IMR-90 (cell line): ENCODE data around the gene CFAP299. TPM values are rescaled to one million over a fixed set of nuclear protein-coding genes. Genes with fewer than 3 reads are reported as not detected.

Experiments
- ATAC-seq: fragments of 200-7000 bp; cut with Tn5 transposase; 2 replicates; pipeline ENCODE4 v1.9.1; 2020; ENCODE audit warnings: low read depth, mild to moderate bottlenecking, moderate library complexity
- BruUV-seq: library from RNA; stranded (reverse); fragments of 400-500 nt; replicated peaks from 2 replicates; lab custom pipeline; 2021; lab: Mats Ljungman, UMichigan
- CTCF ChIA-PET: fragments of 300-600 bp; formaldehyde crosslinking; extraction: SDS; loops from one replicate; lab custom pipeline; 2021; ENCODE audit warnings: antibody characterized with exemption; lab: Yijun Ruan, JAX
- POLR2A ChIA-PET: fragments of 300-600 bp; sonication (Branson Sonifier 250); formaldehyde crosslinking; loops from one replicate; lab custom pipeline; 2022; ENCODE audit warnings: antibody characterized with exemption; ENCODE audit not compliant: unreplicated experiment; lab: Charles Lee
- DNase-seq: peaks from one replicate; pipeline ENCODE4 v3.0.0; 2013
- H2AFZ ChIP-seq: replicated peaks from 2 replicates; pipeline ENCODE3; 2013; ENCODE audit warnings: low read length, mild to moderate bottlenecking; ENCODE audit not compliant: poor library complexity
- H2AK5ac ChIP-seq: 2 replicates; pipeline ENCODE4 v1.6.1; 2013; ENCODE audit warnings: low read depth, low read length, inconsistent platforms
- H2AK9ac ChIP-seq: replicated peaks from 2 replicates; pipeline ENCODE3; 2013; ENCODE audit warnings: mild to moderate bottlenecking, low read depth, low read length, moderate library complexity; ENCODE audit not compliant: poor library complexity
- H2BK120ac ChIP-seq: 2 replicates; pipeline ENCODE4 v1.6.1; 2013; ENCODE audit warnings: low read depth, low read length, inconsistent platforms
- H2BK15ac ChIP-seq: 3 replicates; pipeline ENCODE4 v1.6.1; 2013; ENCODE audit warnings: low read depth, low read length, inconsistent platforms
- H2BK20ac ChIP-seq: 2 replicates; pipeline ENCODE4 v1.6.1; 2013; ENCODE audit warnings: low read depth, mild to moderate bottlenecking, inconsistent platforms, low read length, moderate library complexity
- H2BK5ac ChIP-seq: 2 replicates; pipeline ENCODE4 v1.6.1; 2013; ENCODE audit warnings: mild to moderate bottlenecking, low read depth, low read length, inconsistent platforms; ENCODE audit not compliant: poor library complexity, severe bottlenecking
- H3K14ac ChIP-seq: replicated peaks from 2 replicates; pipeline ENCODE4 v1.6.1; 2013; ENCODE audit warnings: low read depth, low read length, inconsistent platforms
- H3K18ac ChIP-seq: 2 replicates; pipeline ENCODE4 v1.6.1; 2013; ENCODE audit warnings: low read depth, low read length, control low read depth
- H3K23ac ChIP-seq: 2 replicates; pipeline ENCODE4 v1.6.1; 2013; ENCODE audit warnings: low read depth, low read length, inconsistent platforms
- H3K27ac ChIP-seq: 2 replicates; pipeline ENCODE4 v1.5.1; 2013; ENCODE audit warnings: mild to moderate bottlenecking, control low read depth, low read length; ENCODE audit not compliant: insufficient read depth
- H3K27me3 ChIP-seq: 2 replicates; pipeline ENCODE4 v1.6.1; 2013; ENCODE audit warnings: low read length; ENCODE audit not compliant: control insufficient read depth, insufficient read depth
- H3K36me3 ChIP-seq: 2 replicates; pipeline ENCODE4 v1.6.1; 2013; ENCODE audit warnings: low read length, mixed read lengths; ENCODE audit not compliant: control insufficient read depth, insufficient read depth
- H3K4ac ChIP-seq: 2 replicates; pipeline ENCODE4 v1.6.1; 2013; ENCODE audit warnings: low read depth, low read length, inconsistent platforms
- H3K4me1 ChIP-seq: 2 replicates; pipeline ENCODE4 v1.6.1; 2013; ENCODE audit warnings: low read length, mixed read lengths; ENCODE audit not compliant: control insufficient read depth, insufficient read depth
- H3K4me2 ChIP-seq: 2 replicates; pipeline ENCODE4 v1.6.1; 2013; ENCODE audit warnings: low read depth, mild to moderate bottlenecking, control low read depth, low read length, moderate library complexity
- H3K4me3 ChIP-seq: 2 replicates; pipeline ENCODE4 v1.5.1; 2013; ENCODE audit warnings: low read depth, mild to moderate bottlenecking, control low read depth, low read length, moderate library complexity; ENCODE audit not compliant: insufficient read depth
- H3K56ac ChIP-seq: 2 replicates; pipeline ENCODE4 v1.6.1; 2013; ENCODE audit warnings: low read length, inconsistent platforms; ENCODE audit not compliant: insufficient read depth; ENCODE audit errors: extremely low read depth
- H3K79me1 ChIP-seq, 2 experiments: 2 replicates each; pipeline ENCODE4 v1.6.1; 2013; ENCODE audit warnings: low read length in 2 of 2, inconsistent platforms in 1 of 2, low read depth in 1 of 2
- H3K9ac ChIP-seq: 2 replicates; pipeline ENCODE4 v1.6.1; 2013; ENCODE audit warnings: low read depth, low read length, control low read depth
- H3K9me1 ChIP-seq: 2 replicates; pipeline ENCODE4 v1.6.1; 2013; ENCODE audit warnings: low read length, inconsistent platforms; ENCODE audit not compliant: insufficient read depth
- H3K9me3 ChIP-seq: 2 replicates; pipeline ENCODE4 v1.6.1; 2013; ENCODE audit warnings: low read length; ENCODE audit not compliant: control insufficient read depth, insufficient read depth
- H4K20me1 ChIP-seq: 2 replicates; pipeline ENCODE4 v1.6.1; 2013; ENCODE audit warnings: low read length, inconsistent platforms; ENCODE audit not compliant: insufficient read depth
- H4K5ac ChIP-seq: 2 replicates; pipeline ENCODE4 v1.6.1; 2013; ENCODE audit warnings: mild to moderate bottlenecking, low read depth, low read length, control low read depth
- H4K8ac ChIP-seq, 2 experiments: 2 replicates each; pipeline ENCODE4 v1.6.1; 2013; ENCODE audit warnings: low read depth in 2 of 2, low read length in 2 of 2, control low read depth in 1 of 2, inconsistent platforms in 1 of 2
- H4K91ac ChIP-seq: 2 replicates; pipeline ENCODE4 v1.6.1; 2013; ENCODE audit warnings: low read depth, low read length, inconsistent platforms; ENCODE audit not compliant: insufficient read depth
- CEBPB ChIP-seq: IDR thresholded peaks from 2 replicates; pipeline ENCODE4 v1.6.1; 2012; ENCODE audit warnings: low read depth, low read length, improper control_type of control experiment
- CHD1 ChIP-seq: IDR thresholded peaks from 2 replicates; pipeline ENCODE4 v1.6.1; 2012; ENCODE audit warnings: low read depth, low read length, improper control_type of control experiment
- MAFK ChIP-seq: IDR thresholded peaks from 2 replicates; pipeline ENCODE4 v1.6.1; 2012; ENCODE audit warnings: low read depth, low read length, improper control_type of control experiment
- RAD21 ChIP-seq: IDR thresholded peaks from 2 replicates; pipeline ENCODE4 v1.6.1; 2012; ENCODE audit warnings: low read length, improper control_type of control experiment
- RCOR1 ChIP-seq: IDR thresholded peaks from 2 replicates; pipeline ENCODE4 v1.6.1; 2012; ENCODE audit warnings: mild to moderate bottlenecking, low read length, improper control_type of control experiment; ENCODE audit not compliant: insufficient replicate concordance
- RFX5 ChIP-seq: IDR thresholded peaks from 2 replicates; pipeline ENCODE4 v1.8.0; 2012; ENCODE audit warnings: low read depth, mild to moderate bottlenecking, low read length, moderate library complexity
- WGBS, 2 experiments: methylation state at CpG; one replicate each; pipeline versions ENCODE4 v1.1.5 to v1.1.7; 2013; ENCODE audit warnings: missing lambda C conversion rate in 2 of 2; ENCODE audit not compliant: insufficient read length in 1 of 2; ENCODE audit errors: extremely low coverage in 2 of 2; 5-methylcytosine and 5-hydroxymethylcytosine counted together
- dilution Hi-C: fragments of 300-500 bp; cut with HindIII; formaldehyde crosslinking; loops from one replicate; pipeline ENCODE4 v1.14.3; 2018; ENCODE audit warnings: low sequenced_read_pairs; ENCODE audit not compliant: unreplicated experiment
- in situ Hi-C: fragments of 300-500 bp; cut with MboI; formaldehyde crosslinking; loops from 3 replicates; pipeline ENCODE4 v1.14.3; 2019; ENCODE audit warnings: low sequenced_read_pairs, inconsistent platforms, mixed read lengths
- intact Hi-C: fragments of 100-400 bp; cut with micrococcal nuclease; formaldehyde crosslinking; loops from 2 replicates; pipeline ENCODE4 v1.10.0; 2022
- polyA plus RNA-seq, 3 experiments: library from polyadenylated mRNA; depleted of rRNA; stranded (reverse); fragments of >200 nt; gene quantifications; 2 replicates each; pipeline ENCODE4 v1.2.3, GENCODE V29; 2012; ENCODE audit warnings: low replicate concordance in 1 of 3
- total RNA-seq: library from RNA; depleted of rRNA; stranded (reverse); fragments of >200 nt; gene quantifications from 2 replicates; pipeline ENCODE4 v1.2.3, GENCODE V29; 2012
- TF ChIP-seq, protein P1 (sequence below): fragments of 150-350 bp; IDR thresholded peaks from 2 replicates; pipeline ENCODE4 v1.6.1; 2017; ENCODE audit warnings: mild to moderate bottlenecking, antibody characterized with exemption, low read length, low read depth

The CFAP299 gene
- total and polyA plus RNA-seq, 2 of the 4 experiments (the other 2 are of a cell fraction), result 1.0 to 1.1 TPM

DNA sequence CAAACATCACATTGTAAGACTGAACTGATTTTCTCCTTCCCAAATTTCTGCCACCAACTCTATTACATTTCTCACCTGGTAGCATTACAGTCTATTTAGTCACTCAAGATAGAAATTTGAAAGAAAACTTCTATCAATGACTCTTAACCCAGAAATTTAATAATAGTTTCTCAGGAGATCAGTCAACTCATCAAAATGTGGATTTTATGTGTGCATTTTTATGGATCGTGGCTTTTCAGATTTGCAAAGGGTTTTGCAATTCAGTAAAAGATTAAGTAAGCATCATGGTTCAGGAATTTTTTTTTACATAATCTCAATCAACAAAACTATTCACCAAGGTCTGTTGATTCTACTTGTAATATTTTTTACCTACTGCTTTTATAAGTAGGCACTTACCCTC, 111.1 kb downstream of the CFAP299 start:
- Histone ChIP-seq H2AK9ac (no peak overlapping the region), H4K20me1 (no peaks in the 10 kb centered on the region), H3K56ac (no peak overlapping the region), H2AK5ac (no peak overlapping the region), H4K91ac (no peak overlapping the region), H3K14ac (no peak overlapping the region), H3K27ac (no peak overlapping the region), H3K23ac (no peak overlapping the region), H4K5ac (no peak overlapping the region), H3K36me3 (no peaks in the 10 kb centered on the region), H3K9me3 (no peaks in the 10 kb centered on the region), H2BK120ac (no peak overlapping the region), H2BK5ac (peak overlapping the region; percentile 41), H3K18ac (no peak overlapping the region), H3K79me1 (no peaks in the 10 kb centered on the region), H3K9me1 (no peaks in the 10 kb centered on the region; the same call in 1 of the 2 replicates), H2AFZ (no peak overlapping the region), H4K8ac (no peak overlapping the region), H3K9ac (no peak overlapping the region), H2BK15ac (no peak overlapping the region), H3K27me3 (no peaks in the 10 kb centered on the region), H3K4me3 (no peak overlapping the region), H3K4ac (no peak overlapping the region), H2BK20ac (no peak overlapping the region), H3K4me1 (peaks cover 6% of the 10 kb centered on the region), H3K4me2 (no peak overlapping the region)
- in situ Hi-C loops (no loop called here), dilution Hi-C loops (no loop called here), intact Hi-C loops (loop anchor here (2.0 kb wide), 2 partner anchors 18 to 38 kb away; no protein-coding TSS in a partner anchor)
- ATAC-seq (peak; percentile 57), DNase-seq (peak; percentile 52)
- WGBS, 2 experiments, result no CpG with 5 or more reads among the region's 1 CpG
- TF ChIP-seq, protein P1, sequence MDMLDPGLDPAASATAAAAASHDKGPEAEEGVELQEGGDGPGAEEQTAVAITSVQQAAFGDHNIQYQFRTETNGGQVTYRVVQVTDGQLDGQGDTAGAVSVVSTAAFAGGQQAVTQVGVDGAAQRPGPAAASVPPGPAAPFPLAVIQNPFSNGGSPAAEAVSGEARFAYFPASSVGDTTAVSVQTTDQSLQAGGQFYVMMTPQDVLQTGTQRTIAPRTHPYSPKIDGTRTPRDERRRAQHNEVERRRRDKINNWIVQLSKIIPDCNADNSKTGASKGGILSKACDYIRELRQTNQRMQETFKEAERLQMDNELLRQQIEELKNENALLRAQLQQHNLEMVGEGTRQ, result no peak
- no peak for TF ChIP-seq RCOR1
- no peak for TF ChIP-seq RAD21
- TF ChIP-seq CEBPB, result peak; percentile 78
- 0 out of 2 replicates have a peak, but pooled peaks have one; percentile 38 for TF ChIP-seq MAFK
- TF ChIP-seq CHD1, result no peak
- TF ChIP-seq RFX5, result no peak
- no TSS peak for BruUV-seq
- POLR2A ChIA-PET, result no interaction called here
- CTCF ChIA-PET, result no interaction called here
